Tibial artery (tissue), 4 donors: ENCODE measurements around the gene SPATC1L.

ENCODE experiments used
- DNase-seq, 2 donors: peaks; one replicate each; pipeline ENCODE4 v3.0.0-alpha.2; 2019
- H3K27ac ChIP-seq, 2 donors: fragments of 200-600 bp; sonication (generic) in 1 of 2; 1 replicate in 1 of 2; 2 replicates in 1 of 2; pipeline ENCODE4 v1.5.1; 2018 to 2019; ENCODE audit warnings: mild to moderate bottlenecking in 1 of 2
- H3K27me3 ChIP-seq, 2 donors: fragments of 200-600 bp; sonication (generic) in 1 of 2; one replicate each; pipeline versions ENCODE4 v1.5.1 to v1.6.0; 2016 to 2019
- H3K36me3 ChIP-seq, 3 donors: fragments of 200-600 bp; sonication (generic) in 2 of 3; one replicate each; pipeline ENCODE4 v1.5.1; 2016 to 2019; ENCODE audit warnings: mild to moderate bottlenecking in 2 of 3
- H3K4me1 ChIP-seq, 4 donors: fragments of 200-600 bp; sonication (generic) in 2 of 4; 1 replicate in 3 of 4; 2 replicates in 1 of 4; pipeline ENCODE4 v1.5.1; 2016 to 2019
- H3K4me3 ChIP-seq, 2 donors: fragments of 200-600 bp; sonication (generic) in 1 of 2; 1 replicate in 1 of 2; 2 replicates in 1 of 2; pipeline ENCODE4 v1.5.1; 2018 to 2019; ENCODE audit warnings: mild to moderate bottlenecking in 2 of 2
- H3K9me3 ChIP-seq, 3 donors: fragments of 200-600 bp; sonication (generic) in 1 of 3; one replicate each; pipeline ENCODE4 v1.5.1; 2016 to 2019
- intact Hi-C: fragments of 100-400 bp; cut with DNase I; formaldehyde crosslinking; loops from one replicate; pipeline ENCODE4 v1.15.0; 2023; ENCODE audit warnings: low total_unique reads
- TF ChIP-seq, protein P1 (sequence below), 2 experiments: fragments of 200-600 bp in 1 of 2; fragments of 450-650 bp in 1 of 2; IDR thresholded peaks; one replicate each; pipeline ENCODE4 v1.5.1; 2017 to 2019; ENCODE audit warnings: antibody characterized with exemption in 2 of 2, mild to moderate bottlenecking in 1 of 2, moderate library complexity in 1 of 2

The SPATC1L gene

DNA sequence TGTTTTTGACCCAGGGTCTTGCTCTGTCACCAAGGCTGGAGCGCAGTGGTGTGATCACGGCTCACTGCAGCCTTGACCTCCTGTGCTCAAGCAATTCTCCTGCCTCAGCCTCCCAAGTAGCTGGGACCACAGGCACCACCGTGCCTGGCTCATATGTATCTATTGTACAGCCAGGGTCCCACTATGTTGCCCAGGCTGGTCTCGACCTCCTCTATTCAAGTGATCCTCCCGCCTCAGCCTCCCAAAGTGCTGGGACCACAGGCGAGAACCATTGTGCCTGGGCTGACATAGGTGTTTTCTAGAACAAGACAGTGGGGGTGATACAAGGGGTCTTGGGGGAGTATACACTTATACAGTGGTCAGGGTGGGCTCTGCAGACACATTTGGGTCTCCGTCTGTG, 46.4 kb downstream of the SPATC1L start:
- DNase-seq = no peak
- TF ChIP-seq, protein P1, sequence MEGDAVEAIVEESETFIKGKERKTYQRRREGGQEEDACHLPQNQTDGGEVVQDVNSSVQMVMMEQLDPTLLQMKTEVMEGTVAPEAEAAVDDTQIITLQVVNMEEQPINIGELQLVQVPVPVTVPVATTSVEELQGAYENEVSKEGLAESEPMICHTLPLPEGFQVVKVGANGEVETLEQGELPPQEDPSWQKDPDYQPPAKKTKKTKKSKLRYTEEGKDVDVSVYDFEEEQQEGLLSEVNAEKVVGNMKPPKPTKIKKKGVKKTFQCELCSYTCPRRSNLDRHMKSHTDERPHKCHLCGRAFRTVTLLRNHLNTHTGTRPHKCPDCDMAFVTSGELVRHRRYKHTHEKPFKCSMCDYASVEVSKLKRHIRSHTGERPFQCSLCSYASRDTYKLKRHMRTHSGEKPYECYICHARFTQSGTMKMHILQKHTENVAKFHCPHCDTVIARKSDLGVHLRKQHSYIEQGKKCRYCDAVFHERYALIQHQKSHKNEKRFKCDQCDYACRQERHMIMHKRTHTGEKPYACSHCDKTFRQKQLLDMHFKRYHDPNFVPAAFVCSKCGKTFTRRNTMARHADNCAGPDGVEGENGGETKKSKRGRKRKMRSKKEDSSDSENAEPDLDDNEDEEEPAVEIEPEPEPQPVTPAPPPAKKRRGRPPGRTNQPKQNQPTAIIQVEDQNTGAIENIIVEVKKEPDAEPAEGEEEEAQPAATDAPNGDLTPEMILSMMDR (IDR thresholded peaks at IDR 0.05) = no peak
- Histone ChIP-seq H3K4me3 (no peak overlapping the region), H3K27me3 (peaks cover 0 to 4% of the 10 kb centered on the region in 2 donors), H3K9me3 (no peaks in the 10 kb centered on the region), H3K4me1 (no peaks in the 10 kb centered on the region), H3K36me3 (peaks cover 0 to 2% (median 0%) of the 10 kb centered on the region in 3 donors), H3K27ac (no peak overlapping the region)
- intact Hi-C loops = no loop called here

DNA sequence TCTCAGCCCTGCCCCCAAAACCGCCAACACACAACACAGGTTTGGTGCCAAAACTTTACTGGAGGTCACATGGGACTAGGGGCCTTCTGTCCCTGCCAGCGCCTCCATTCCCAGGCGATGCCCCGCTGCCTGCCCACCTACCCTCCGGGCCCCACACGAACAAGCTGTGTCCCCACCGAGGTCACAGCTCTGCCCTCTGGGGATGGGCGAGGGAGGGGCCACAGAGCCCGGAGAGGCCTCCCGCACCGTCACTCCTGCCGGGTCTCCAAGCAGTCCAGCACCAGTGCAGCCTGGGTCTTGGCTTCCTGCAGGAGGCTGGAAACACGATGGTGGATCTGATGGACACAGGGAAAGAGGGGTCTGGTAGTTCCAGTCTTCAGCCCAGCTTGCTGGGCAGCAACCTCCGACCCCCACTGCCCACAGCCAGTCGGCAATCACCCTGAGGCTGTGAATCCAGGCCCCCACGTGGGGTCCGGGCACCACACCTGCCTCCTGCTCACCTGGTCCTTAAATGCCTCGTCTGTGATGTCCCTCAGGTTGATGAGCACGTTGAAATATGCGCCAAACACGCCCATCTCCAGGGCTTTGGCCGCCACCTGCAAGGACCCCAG, 47.4 kb downstream of the SPATC1L start:
- Histone ChIP-seq H3K4me1 (no peaks in the 10 kb centered on the region), H3K36me3 (peaks cover 0 to 13% (median 7%) of the 10 kb centered on the region in 3 donors), H3K27me3 (peaks cover 0 to 4% of the 10 kb centered on the region in 2 donors), H3K9me3 (no peaks in the 10 kb centered on the region), H3K27ac (no peak overlapping the region), H3K4me3 (no peak overlapping the region)
- intact Hi-C loops = no loop called here
- TF ChIP-seq, protein P1 (IDR thresholded peaks at IDR 0.05) = no peak
- DNase-seq = no peak

DNA sequence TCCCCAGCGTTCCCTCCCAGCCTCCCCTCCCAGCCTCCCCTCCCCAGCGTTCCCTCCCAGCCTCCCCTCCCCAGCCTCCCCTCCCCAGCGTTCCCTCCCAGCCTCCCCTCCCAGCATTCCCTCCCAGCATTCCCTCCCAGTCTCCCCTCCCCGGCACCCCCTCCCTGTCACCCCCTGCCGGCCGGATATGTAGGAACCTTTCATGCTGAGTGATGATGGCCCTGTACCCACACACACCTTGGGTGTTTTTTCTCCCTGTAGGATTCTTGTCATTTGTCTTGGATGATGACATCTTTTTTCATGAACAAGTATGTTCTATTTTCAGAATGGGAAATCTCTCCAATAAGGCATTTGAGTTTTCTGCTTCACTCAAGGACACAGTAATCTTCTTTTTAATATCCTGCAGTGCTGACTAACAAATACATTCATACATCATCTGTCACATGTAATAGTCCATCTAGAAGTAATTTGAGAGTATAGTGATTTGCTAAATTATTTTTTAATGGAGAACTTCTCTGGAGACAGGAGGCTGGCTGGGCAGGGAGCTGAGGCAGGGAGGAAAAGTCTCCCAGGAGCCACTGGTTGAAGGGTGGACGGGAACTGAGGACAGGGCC, 48.4 kb downstream of the SPATC1L start:
- Histone ChIP-seq H3K27ac (no peak overlapping the region), H3K4me1 (no peaks in the 10 kb centered on the region), H3K36me3 (peaks cover 0 to 17% (median 7%) of the 10 kb centered on the region in 3 donors), H3K9me3 (no peaks in the 10 kb centered on the region), H3K27me3 (peaks cover 0 to 4% of the 10 kb centered on the region in 2 donors), H3K4me3 (no peak overlapping the region)
- intact Hi-C loops = no loop called here
- no peak for DNase-seq
- TF ChIP-seq, protein P1 (IDR thresholded peaks at IDR 0.05) = no peak

DNA sequence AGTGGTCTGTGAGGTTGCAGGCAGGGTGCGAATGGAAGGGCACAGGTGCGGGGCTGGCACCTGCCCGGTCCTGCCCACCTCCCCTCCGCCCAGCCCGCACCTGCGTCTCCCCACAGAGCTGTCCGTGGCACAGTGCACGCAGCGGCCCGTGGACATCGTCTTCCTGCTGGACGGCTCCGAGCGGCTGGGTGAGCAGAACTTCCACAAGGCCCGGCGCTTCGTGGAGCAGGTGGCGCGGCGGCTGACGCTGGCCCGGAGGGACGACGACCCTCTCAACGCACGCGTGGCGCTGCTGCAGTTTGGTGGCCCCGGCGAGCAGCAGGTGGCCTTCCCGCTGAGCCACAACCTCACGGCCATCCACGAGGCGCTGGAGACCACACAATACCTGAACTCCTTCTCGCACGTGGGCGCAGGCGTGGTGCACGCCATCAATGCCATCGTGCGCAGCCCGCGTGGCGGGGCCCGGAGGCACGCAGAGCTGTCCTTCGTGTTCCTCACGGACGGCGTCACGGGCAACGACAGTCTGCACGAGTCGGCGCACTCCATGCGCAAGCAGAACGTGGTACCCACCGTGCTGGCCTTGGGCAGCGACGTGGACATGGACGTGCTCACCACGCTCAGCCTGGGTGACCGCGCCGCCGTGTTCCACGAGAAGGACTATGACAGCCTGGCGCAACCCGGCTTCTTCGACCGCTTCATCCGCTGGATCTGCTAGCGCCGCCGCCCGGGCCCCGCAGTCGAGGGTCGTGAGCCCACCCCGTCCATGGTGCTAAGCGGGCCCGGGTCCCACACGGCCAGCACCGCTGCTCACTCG, 52.2 kb downstream of the SPATC1L start:
- DNase-seq = no peak
- H3K9me3 ChIP-seq = no peaks in the 10 kb centered on the region
- no peaks in the 10 kb centered on the region for H3K4me1 ChIP-seq
- intact Hi-C loops = no loop called here
- H3K36me3 ChIP-seq = peaks cover 17 to 50% (median 28%) of the 10 kb centered on the region in 3 donors
- H3K27ac ChIP-seq = no peak overlapping the region
- no peak overlapping the region for H3K4me3 ChIP-seq
- TF ChIP-seq, protein P1 (IDR thresholded peaks at IDR 0.05) = no peak
- no peaks in the 10 kb centered on the region for H3K27me3 ChIP-seq

DNA sequence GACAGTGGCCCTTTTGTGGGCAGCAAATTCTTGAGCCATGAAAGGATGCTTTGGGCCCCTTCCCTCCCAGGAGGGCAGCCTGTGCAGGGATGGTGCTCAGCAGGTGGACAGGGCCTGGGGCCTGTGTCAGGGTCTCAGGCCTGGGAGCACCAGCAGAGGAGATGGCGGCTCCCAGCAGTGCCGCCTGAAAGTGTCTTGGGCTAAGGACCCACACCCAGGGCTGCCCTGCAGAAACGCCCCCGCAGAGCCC, 52.7 kb downstream of the SPATC1L start:
- no peak for DNase-seq
- H3K9me3 ChIP-seq = no peaks in the 10 kb centered on the region
- no peak overlapping the region for H3K4me3 ChIP-seq
- H3K4me1 ChIP-seq = no peaks in the 10 kb centered on the region
- peaks cover 22 to 55% (median 33%) of the 10 kb centered on the region in 3 donors for H3K36me3 ChIP-seq
- TF ChIP-seq, protein P1 (IDR thresholded peaks at IDR 0.05) = no peak
- no peaks in the 10 kb centered on the region for H3K27me3 ChIP-seq
- H3K27ac ChIP-seq = no peak overlapping the region
- intact Hi-C loops = no loop called here
